GM18858 (cell line): ENCODE results near the gene HNRNPAB.
"Not testable (repeated sequence)": the region's sequence is repeated elsewhere in the genome, so short reads cannot be mapped to it uniquely, and the experiment has no call there.

Experiments
- ATAC-seq: cut with Tn5 transposase; IDR thresholded peaks from one replicate; pipeline ENCODE4 v1.9.1; 2021; ENCODE audit not compliant: unreplicated experiment

Gene HNRNPAB

GRCh38 chr5:178196281-178196812 is 8.0 kb upstream of the HNRNPAB start:
- no peak for ATAC-seq

DNA sequence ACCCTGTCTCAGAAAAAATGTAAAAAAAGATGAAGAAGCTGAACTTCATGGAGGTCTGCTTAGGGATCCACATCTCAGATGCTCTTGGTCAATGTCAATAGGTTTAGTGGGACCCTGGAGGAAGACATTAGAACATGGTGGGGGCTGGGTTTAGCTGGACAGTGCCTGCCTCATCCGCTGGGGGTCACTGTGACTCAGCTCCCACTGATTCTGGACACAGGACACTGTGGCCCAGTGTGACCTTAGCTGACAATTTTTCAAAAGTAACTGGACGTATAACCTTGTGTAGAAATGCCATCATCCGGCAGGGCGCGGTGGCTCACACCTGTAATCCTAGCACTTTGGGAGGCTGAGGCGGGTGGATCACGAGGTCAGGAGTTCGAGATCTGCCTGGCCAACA is 7.3 kb upstream of the HNRNPAB start:
- ATAC-seq = no peak

- not testable (repeated sequence) for ATAC-seq
Measured at GRCh38 chr5:178198151-178198550, 6.2 kb upstream of the HNRNPAB start.

GRCh38 chr5:178198706-178199105 is 5.6 kb upstream of the HNRNPAB start:
- ATAC-seq = no peak

DNA sequence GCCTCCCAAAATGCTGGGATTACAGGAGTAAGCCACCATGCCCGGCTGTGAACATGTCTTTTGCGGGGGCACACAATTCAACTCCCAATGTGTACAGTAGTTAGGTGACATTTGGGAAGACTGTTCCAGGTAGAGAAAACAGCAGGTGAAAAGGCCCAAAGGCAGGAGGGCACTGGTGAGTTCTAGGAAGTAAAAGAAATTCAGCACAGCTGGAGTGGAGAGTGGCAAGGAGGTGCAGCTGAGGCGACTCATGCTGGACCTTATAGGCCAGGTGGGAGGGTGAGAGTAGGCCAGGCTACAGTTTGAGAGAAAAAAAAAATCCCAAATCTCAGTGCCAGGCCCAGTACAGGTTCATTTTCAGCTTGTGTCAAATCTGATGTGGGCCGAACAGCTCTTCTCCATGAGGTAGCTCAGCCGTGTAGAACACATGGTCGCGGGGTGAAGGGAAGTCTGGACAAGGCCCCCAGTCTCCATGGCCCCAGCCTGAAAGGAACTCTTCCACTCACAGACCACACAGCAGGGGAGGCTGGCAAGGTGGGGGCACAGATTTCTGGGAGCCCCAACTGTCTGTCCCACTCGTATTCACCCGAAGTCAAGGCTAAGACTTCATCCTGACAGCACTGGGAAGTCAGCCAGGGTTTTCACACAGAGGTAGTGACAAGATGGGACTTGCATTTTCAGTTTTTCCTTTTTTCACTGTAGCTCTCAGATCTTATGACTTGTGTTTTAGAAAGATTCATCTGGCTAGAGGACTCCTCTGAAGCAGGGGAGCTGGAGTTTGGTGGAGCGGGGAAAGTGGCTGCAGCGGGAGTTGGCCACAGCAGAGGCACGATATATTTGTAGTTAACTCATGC is 4.5 kb upstream of the HNRNPAB start:
- no peak for ATAC-seq

DNA sequence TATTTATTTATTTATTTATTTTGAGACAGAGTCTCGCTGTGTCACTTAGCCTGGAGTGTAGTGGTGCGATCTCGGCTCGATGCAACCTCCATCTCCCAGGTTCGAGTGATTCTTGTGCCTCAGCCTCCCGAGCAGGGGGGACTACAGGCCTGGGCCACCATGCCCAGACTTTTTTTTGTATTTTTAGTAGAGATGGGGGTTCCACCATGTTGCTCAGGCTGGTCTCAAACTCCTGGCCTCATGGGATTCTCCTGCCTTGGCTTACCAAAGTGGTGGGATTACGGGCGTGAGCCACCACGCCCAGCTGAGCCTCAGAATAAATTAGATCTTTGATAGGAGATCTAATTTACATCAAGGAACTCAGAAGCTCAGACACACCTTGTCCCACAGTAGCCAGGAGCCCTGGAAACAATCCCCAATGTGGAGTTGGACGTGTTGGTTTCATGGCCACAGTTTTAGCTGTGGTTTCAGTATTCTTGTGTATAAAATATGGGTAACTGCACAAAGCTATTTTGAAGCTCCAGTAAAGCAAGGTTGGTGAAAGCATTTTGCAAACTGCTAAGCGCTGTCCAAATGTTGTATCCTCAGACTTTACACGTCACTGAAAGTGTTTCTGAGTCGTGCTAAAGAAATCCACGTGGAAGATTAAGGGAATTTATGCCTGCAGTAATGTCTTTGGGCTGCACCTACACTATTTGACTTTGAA is 3.0 kb upstream of the HNRNPAB start:
- ATAC-seq = no peak

DNA sequence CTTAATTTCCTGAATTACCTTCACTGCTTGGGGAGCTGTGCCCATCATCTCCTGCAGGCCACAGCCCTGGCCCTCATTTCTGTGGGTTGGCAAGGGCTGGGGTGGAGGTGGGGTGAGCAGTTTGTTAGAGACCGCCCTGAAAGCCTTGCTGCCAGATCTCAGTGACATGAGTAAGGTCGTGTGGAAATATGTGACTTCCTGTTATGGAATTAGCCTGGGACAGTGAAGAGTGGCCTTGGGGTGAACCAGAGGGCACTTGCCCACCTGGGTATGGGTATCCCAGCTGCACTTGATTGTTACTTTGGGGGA is 2.5 kb upstream of the HNRNPAB start:
- ATAC-seq = no peak

- ATAC-seq = no peak
Measured at GRCh38 chr5:178202541-178202940, 1.8 kb upstream of the HNRNPAB start.

- no peak for ATAC-seq
Measured at GRCh38 chr5:178203670-178204181, 607 bp upstream of the HNRNPAB start.

- peak; percentile 29 for ATAC-seq
Measured at GRCh38 chr5:178204935-178205748, 809 bp downstream of the HNRNPAB start.

DNA sequence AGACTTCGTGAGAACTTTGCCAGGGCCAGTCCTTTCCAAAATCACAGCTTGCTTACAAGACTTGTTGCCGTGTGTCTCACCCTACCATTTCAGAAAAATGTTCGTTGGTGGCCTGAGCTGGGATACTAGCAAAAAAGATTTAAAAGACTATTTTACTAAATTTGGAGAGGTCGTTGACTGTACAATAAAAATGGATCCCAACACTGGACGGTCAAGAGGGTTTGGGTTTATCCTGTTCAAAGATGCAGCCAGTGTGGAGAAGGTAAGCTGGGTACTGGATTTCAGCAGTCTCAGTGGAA is 1.4 kb downstream of the HNRNPAB start:
- no peak for ATAC-seq

- ATAC-seq = no peak
Measured at GRCh38 chr5:178206166-178207101, 2.1 kb downstream of the HNRNPAB start.

- ATAC-seq = no peak
Measured at GRCh38 chr5:178207183-178207916, 3.0 kb downstream of the HNRNPAB start.

GRCh38 chr5:178207917-178208280 is 3.6 kb downstream of the HNRNPAB start:
- no peak for ATAC-seq

GRCh38 chr5:178208540-178209227 is 4.4 kb downstream of the HNRNPAB start:
- no peak for ATAC-seq

GRCh38 chr5:178209334-178210072 is 5.2 kb downstream of the HNRNPAB start:
- ATAC-seq = no peak

- no peak for ATAC-seq
Measured at GRCh38 chr5:178210073-178210535, 5.8 kb downstream of the HNRNPAB start.

- no peak for ATAC-seq
Measured at GRCh38 chr5:178210686-178211085, 6.4 kb downstream of the HNRNPAB start.
